H9 (cell line): Measurements from ENCODE around the gene TUT4. TPM values are rescaled to one million over a fixed set of nuclear protein-coding genes. Genes with fewer than 3 reads are reported as not detected.

ENCODE experiments used
- DNase-seq: peaks from one replicate; pipeline ENCODE4 v3.0.0-alpha.2; 2017
- H2AFZ ChIP-seq: one replicate; pipeline ENCODE4 v1.6.1; 2013; ENCODE audit warnings: mild to moderate bottlenecking, low read length, control low read depth, moderate library complexity
- H2AK5ac ChIP-seq: 2 replicates; pipeline ENCODE4 v1.6.1; 2013; ENCODE audit warnings: low read length, control low read depth, mixed read lengths; ENCODE audit not compliant: insufficient read length
- H2BK120ac ChIP-seq: one replicate; pipeline ENCODE4 v1.6.1; 2013; ENCODE audit warnings: low read depth, mild to moderate bottlenecking, low read length, control low read depth, inconsistent platforms; ENCODE audit not compliant: poor library complexity, severe bottlenecking
- H2BK12ac ChIP-seq: 2 replicates; pipeline ENCODE4 v1.6.1; 2013; ENCODE audit warnings: low read length, control low read depth, mixed read lengths, low read depth; ENCODE audit not compliant: insufficient read length
- H2BK15ac ChIP-seq: 2 replicates; pipeline ENCODE4 v1.6.1; 2013; ENCODE audit warnings: low read depth, low read length, control low read depth
- H2BK20ac ChIP-seq: one replicate; pipeline ENCODE4 v1.6.1; 2013; ENCODE audit warnings: low read depth, mild to moderate bottlenecking, low read length, control low read depth, inconsistent platforms; ENCODE audit not compliant: poor library complexity, severe bottlenecking
- H2BK5ac ChIP-seq: 2 replicates; pipeline ENCODE4 v1.6.1; 2013; ENCODE audit warnings: low read length, control low read depth, mixed read lengths; ENCODE audit not compliant: insufficient read length
- H3K14ac ChIP-seq: 2 replicates; pipeline ENCODE4 v1.6.1; 2013; ENCODE audit warnings: low read length, control low read depth; ENCODE audit not compliant: insufficient read depth
- H3K18ac ChIP-seq: 2 replicates; pipeline ENCODE4 v1.6.1; 2013; ENCODE audit warnings: low read depth, mild to moderate bottlenecking, mixed read lengths, low read length, control low read depth; ENCODE audit not compliant: insufficient read length
- H3K23ac ChIP-seq: 2 replicates; pipeline ENCODE4 v1.6.1; 2013; ENCODE audit warnings: low read length, control low read depth, mixed read lengths, low read depth; ENCODE audit not compliant: insufficient read length
- H3K23me2 ChIP-seq: 2 replicates; pipeline ENCODE4 v1.6.1; 2013; ENCODE audit warnings: low read depth, mild to moderate bottlenecking, mixed read lengths, low read length, control low read depth; ENCODE audit not compliant: insufficient read length, poor library complexity, severe bottlenecking
- H3K27ac ChIP-seq: 2 replicates; pipeline ENCODE4 v1.5.1; 2013; ENCODE audit warnings: low read length, control low read depth, mixed read lengths, low read depth; ENCODE audit not compliant: insufficient read length
- H3K27me3 ChIP-seq: 2 replicates; pipeline ENCODE4 v1.6.1; 2013; ENCODE audit warnings: low read length, control low read depth, inconsistent platforms; ENCODE audit not compliant: insufficient read depth
- H3K4ac ChIP-seq: 2 replicates; pipeline ENCODE4 v1.6.1; 2013; ENCODE audit warnings: low read depth, mild to moderate bottlenecking, control low read depth, inconsistent platforms, low read length, moderate library complexity
- H3K4me1 ChIP-seq: 2 replicates; pipeline ENCODE4 v1.6.1; 2013; ENCODE audit warnings: low read length, control low read depth, inconsistent platforms; ENCODE audit not compliant: insufficient read depth
- H3K4me2 ChIP-seq: 2 replicates; pipeline ENCODE4 v1.6.1; 2013; ENCODE audit warnings: low read length, control low read depth, mixed read lengths; ENCODE audit not compliant: insufficient read length, insufficient read depth
- H3K56ac ChIP-seq: 2 replicates; pipeline ENCODE4 v1.6.1; 2013; ENCODE audit warnings: low read depth, mild to moderate bottlenecking, mixed read lengths, low read length, control low read depth; ENCODE audit not compliant: insufficient read length
- H3K79me1 ChIP-seq: 2 replicates; pipeline ENCODE4 v1.6.1; 2013; ENCODE audit warnings: low read depth, mild to moderate bottlenecking, moderate library complexity, low read length, control low read depth, inconsistent platforms; ENCODE audit not compliant: insufficient read depth, poor library complexity, severe bottlenecking
- H3K79me2 ChIP-seq: 2 replicates; pipeline ENCODE4 v1.6.1; 2013; ENCODE audit warnings: low read length, control low read depth, inconsistent platforms; ENCODE audit not compliant: insufficient read depth
- H3K9ac ChIP-seq: 2 replicates; pipeline ENCODE4 v1.6.1; 2013; ENCODE audit warnings: low read length, control low read depth, mixed read lengths; ENCODE audit not compliant: insufficient read length; ENCODE audit errors: extremely low read depth
- H3K9me3 ChIP-seq: one replicate; pipeline ENCODE4 v1.6.1; 2013; ENCODE audit warnings: low read depth, low read length, inconsistent platforms; ENCODE audit not compliant: control insufficient read depth
- H3T11ph ChIP-seq: one replicate; pipeline ENCODE4 v1.6.1; 2013; ENCODE audit warnings: mild to moderate bottlenecking, low read length, control low read depth, inconsistent platforms
- H4K20me1 ChIP-seq: one replicate; pipeline ENCODE4 v1.6.1; 2013; ENCODE audit not compliant: control insufficient read depth, insufficient read length, insufficient read depth
- H4K5ac ChIP-seq: 2 replicates; pipeline ENCODE4 v1.6.1; 2013; ENCODE audit warnings: low read depth, mild to moderate bottlenecking, mixed read lengths, low read length, control low read depth; ENCODE audit not compliant: insufficient read length
- H4K8ac ChIP-seq: replicated peaks from 2 replicates; pipeline ENCODE4 v1.6.1; 2013; ENCODE audit warnings: low read length, control low read depth, mixed read lengths, low read depth; ENCODE audit not compliant: insufficient read length
- H4K91ac ChIP-seq: 2 replicates; pipeline ENCODE4 v1.6.1; 2013; ENCODE audit warnings: low read depth, mild to moderate bottlenecking, moderate library complexity, mixed read lengths, low read length, control low read depth; ENCODE audit not compliant: insufficient read length
- H3K27ac Mint-ChIP-seq, 3 experiments: 2 replicates in 2 of 3; 3 replicates in 1 of 3; pipeline ENCODE4 v1.8.0; 2020 to 2021; ENCODE audit warnings: mixed read lengths in 3 of 3, mild to moderate bottlenecking in 1 of 3, moderate library complexity in 1 of 3
- H3K27me3 Mint-ChIP-seq: 2 replicates; pipeline ENCODE4 v1.8.0; 2021; ENCODE audit warnings: low read depth, mild to moderate bottlenecking, moderate library complexity, mixed read lengths
- H3K36me3 Mint-ChIP-seq, 3 experiments: 2 replicates in 2 of 3; 3 replicates in 1 of 3; pipeline ENCODE4 v1.8.0; 2020 to 2021; ENCODE audit warnings: low read depth in 3 of 3, mixed read lengths in 3 of 3; ENCODE audit not compliant: insufficient read depth in 1 of 3
- H3K4me1 Mint-ChIP-seq, 2 experiments: 2 replicates each; pipeline ENCODE4 v1.8.0; 2020; ENCODE audit warnings: mixed read lengths in 2 of 2
- H3K4me3 Mint-ChIP-seq, 2 experiments: 2 replicates in 1 of 2; 3 replicates in 1 of 2; pipeline ENCODE4 v1.8.0; 2020 to 2021; ENCODE audit warnings: mild to moderate bottlenecking in 2 of 2, mixed read lengths in 2 of 2, moderate library complexity in 1 of 2
- H3K9me3 Mint-ChIP-seq, 2 experiments: 2 replicates in 1 of 2; 3 replicates in 1 of 2; pipeline ENCODE4 v1.8.0; 2020; ENCODE audit warnings: mild to moderate bottlenecking in 2 of 2, mixed read lengths in 2 of 2, moderate library complexity in 1 of 2
- WGBS: extraction: QIAGEN DNeasy Blood & Tissue Kit; methylation state at CpG from one replicate; pipeline ENCODE4 v1.1.7; 2013; ENCODE audit warnings: missing lambda C conversion rate, low lambda C conversion rate, mixed read lengths; ENCODE audit not compliant: insufficient read length; ENCODE audit errors: extremely low coverage; 5-methylcytosine and 5-hydroxymethylcytosine counted together
- total RNA-seq: library from RNA; stranded (reverse); gene quantifications from 2 replicates; pipeline ENCODE4 v1.2.1, GENCODE V29; 2021
- TF ChIP-seq, protein P1 (sequence below): fragments of 200-600 bp; sonication (generic); conservative IDR thresholded peaks from 3 replicates; pipeline ENCODE4 v1.8.0; 2021; ENCODE audit warnings: antibody characterized with exemption, mild to moderate bottlenecking

Gene TUT4
- total RNA-seq, 1 experiment from 2014 or later: 59.3 TPM

- Histone ChIP-seq H3K4ac (no peak overlapping the region), H2BK20ac (no peak overlapping the region), H2BK12ac (no peak overlapping the region), H3K27me3 (no peaks in the 10 kb centered on the region), H2AFZ (no peak overlapping the region), H3K9me3 (no peaks in the 10 kb centered on the region), H3K23ac (no peak overlapping the region), H2BK5ac (no peak overlapping the region), H2BK15ac (no peak overlapping the region), H3K56ac (no peak overlapping the region), H4K20me1 (no peaks in the 10 kb centered on the region), H2AK5ac (no peak overlapping the region), H2BK120ac (no peak overlapping the region), H3T11ph (no peak overlapping the region), H3K14ac (no peak overlapping the region), H3K18ac (no peak overlapping the region), H3K4me1 (peaks cover 5% of the 10 kb centered on the region; the same call in 1 of the 2 replicates), H3K79me2 (peaks cover 7% of the 10 kb centered on the region; the same call in 1 of the 2 replicates), H4K91ac (no peak overlapping the region), H3K23me2 (peaks cover 10% of the 10 kb centered on the region), H3K4me2 (peak overlapping the region; percentile 69), H3K27ac (no peak overlapping the region), H3K9ac (peak overlapping the region; percentile 45), H4K8ac (no peak overlapping the region), H3K79me1 (no peaks in the 10 kb centered on the region), H4K5ac (no peak overlapping the region)
- H3K27ac Mint-ChIP-seq: peak overlapping the region in 2 of 3 experiments; percentile 79 to 90; a peak in 4 of 7 replicates
- H3K9me3 Mint-ChIP-seq: no peaks in the 10 kb centered on the region
- peaks cover 2% of the 10 kb centered on the region; the same call in 1 of the 2 replicates for H3K27me3 Mint-ChIP-seq
- no CpG with 5 or more reads among the region's 6 CpGs for WGBS
- TF ChIP-seq, protein P1, sequence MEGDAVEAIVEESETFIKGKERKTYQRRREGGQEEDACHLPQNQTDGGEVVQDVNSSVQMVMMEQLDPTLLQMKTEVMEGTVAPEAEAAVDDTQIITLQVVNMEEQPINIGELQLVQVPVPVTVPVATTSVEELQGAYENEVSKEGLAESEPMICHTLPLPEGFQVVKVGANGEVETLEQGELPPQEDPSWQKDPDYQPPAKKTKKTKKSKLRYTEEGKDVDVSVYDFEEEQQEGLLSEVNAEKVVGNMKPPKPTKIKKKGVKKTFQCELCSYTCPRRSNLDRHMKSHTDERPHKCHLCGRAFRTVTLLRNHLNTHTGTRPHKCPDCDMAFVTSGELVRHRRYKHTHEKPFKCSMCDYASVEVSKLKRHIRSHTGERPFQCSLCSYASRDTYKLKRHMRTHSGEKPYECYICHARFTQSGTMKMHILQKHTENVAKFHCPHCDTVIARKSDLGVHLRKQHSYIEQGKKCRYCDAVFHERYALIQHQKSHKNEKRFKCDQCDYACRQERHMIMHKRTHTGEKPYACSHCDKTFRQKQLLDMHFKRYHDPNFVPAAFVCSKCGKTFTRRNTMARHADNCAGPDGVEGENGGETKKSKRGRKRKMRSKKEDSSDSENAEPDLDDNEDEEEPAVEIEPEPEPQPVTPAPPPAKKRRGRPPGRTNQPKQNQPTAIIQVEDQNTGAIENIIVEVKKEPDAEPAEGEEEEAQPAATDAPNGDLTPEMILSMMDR: no peak
- no peak for DNase-seq
- H3K4me1 Mint-ChIP-seq: peaks cover 25 to 27% of the 10 kb centered on the region in 2 experiments
- H3K4me3 Mint-ChIP-seq: peak overlapping the region; percentile 80 to 88; a peak in 4 of 5 replicates
- no peaks in the 10 kb centered on the region for H3K36me3 Mint-ChIP-seq
Observed at GRCh38 chr1:52554267-52554640, 1.4 kb upstream of the TUT4 start.
